Ascending aorta (tissue), 2 donors: Measurements from ENCODE around the gene SCN1A. TPM values are rescaled to one million over a fixed set of nuclear protein-coding genes. Genes with fewer than 3 reads are reported as not detected.

ENCODE experiments used
- DNase-seq, 2 donors: peaks; one replicate each; pipeline ENCODE4 v3.0.0-alpha.2; 2019; ENCODE audit warnings: low spot score in 2 of 2
- H3K27ac ChIP-seq, 2 donors: fragments of 200-600 bp; sonication (generic); one replicate each; pipeline ENCODE4 v1.5.1; 2016 to 2017; ENCODE audit warnings: mild to moderate bottlenecking in 1 of 2
- H3K27me3 ChIP-seq: fragments of 200-600 bp; sonication (generic); one replicate; pipeline ENCODE4 v1.5.1; 2017
- H3K36me3 ChIP-seq, 2 donors: fragments of 200-600 bp; sonication (generic); one replicate each; pipeline ENCODE4 v1.5.1; 2016
- H3K4me1 ChIP-seq, 2 donors: fragments of 200-600 bp; sonication (generic); one replicate each; pipeline ENCODE4 v1.5.1; 2016 to 2017; ENCODE audit warnings: mild to moderate bottlenecking in 1 of 2
- H3K4me3 ChIP-seq, 2 donors: fragments of 200-600 bp; sonication (generic); one replicate each; pipeline ENCODE4 v1.5.1; 2016 to 2017; ENCODE audit warnings: mild to moderate bottlenecking in 1 of 2
- H3K9me3 ChIP-seq, 2 donors: fragments of 200-600 bp; sonication (generic); one replicate each; pipeline ENCODE4 v1.5.1; 2016
- CTCF ChIP-seq, 3 experiments: fragments of 200-600 bp in 2 of 3; fragments of 450-650 bp in 1 of 3; sonication (generic) in 2 of 3; IDR thresholded peaks; one replicate each; pipeline ENCODE4 v1.5.1; 2016 to 2019; ENCODE audit warnings: antibody characterized with exemption in 3 of 3, mild to moderate bottlenecking in 1 of 3, moderate library complexity in 1 of 3
- intact Hi-C: fragments of 100-400 bp; cut with DNase I; formaldehyde crosslinking; loops from one replicate; pipeline ENCODE4 v1.15.1; 2023
- total RNA-seq: library from RNA; depleted of rRNA; stranded (reverse); fragments of >200 nt; gene quantifications from one replicate; pipeline ENCODE4 v1.1.0, GENCODE V29; 2016

SCN1A gene
- total RNA-seq, 1 donor from 2014 or later = not detected

- intact Hi-C loops = no loop called here
- H3K9me3 ChIP-seq = no peaks in the 10 kb centered on the region
- no peaks in the 10 kb centered on the region for H3K4me1 ChIP-seq
- H3K36me3 ChIP-seq = no peaks in the 10 kb centered on the region
- H3K4me3 ChIP-seq = no peak overlapping the region
- DNase-seq = no peak
- H3K27ac ChIP-seq = no peak overlapping the region
- no peak for TF ChIP-seq CTCF (IDR thresholded peaks at IDR 0.05)
- no peaks in the 10 kb centered on the region for H3K27me3 ChIP-seq
Observed at GRCh38 chr2:165970663-165971062, 157.2 kb downstream of the SCN1A start.

- Histone ChIP-seq H3K9me3 (no peaks in the 10 kb centered on the region), H3K27ac (no peak overlapping the region), H3K27me3 (no peaks in the 10 kb centered on the region), H3K4me3 (no peak overlapping the region), H3K4me1 (no peaks in the 10 kb centered on the region), H3K36me3 (no peaks in the 10 kb centered on the region)
- no peak for DNase-seq
- TF ChIP-seq CTCF (IDR thresholded peaks at IDR 0.05) = no peak
- intact Hi-C loops = no loop called here
Observed at GRCh38 chr2:165969227-165969626, 158.6 kb downstream of the SCN1A start.

GRCh38 chr2:165967746-165968145, 160.1 kb downstream of the SCN1A start:
- Histone ChIP-seq H3K27ac (no peak overlapping the region), H3K27me3 (no peaks in the 10 kb centered on the region), H3K36me3 (no peaks in the 10 kb centered on the region), H3K4me3 (no peak overlapping the region), H3K9me3 (no peaks in the 10 kb centered on the region), H3K4me1 (no peaks in the 10 kb centered on the region)
- intact Hi-C loops = no loop called here
- DNase-seq = no peak
- no peak for TF ChIP-seq CTCF (IDR thresholded peaks at IDR 0.05)

DNA sequence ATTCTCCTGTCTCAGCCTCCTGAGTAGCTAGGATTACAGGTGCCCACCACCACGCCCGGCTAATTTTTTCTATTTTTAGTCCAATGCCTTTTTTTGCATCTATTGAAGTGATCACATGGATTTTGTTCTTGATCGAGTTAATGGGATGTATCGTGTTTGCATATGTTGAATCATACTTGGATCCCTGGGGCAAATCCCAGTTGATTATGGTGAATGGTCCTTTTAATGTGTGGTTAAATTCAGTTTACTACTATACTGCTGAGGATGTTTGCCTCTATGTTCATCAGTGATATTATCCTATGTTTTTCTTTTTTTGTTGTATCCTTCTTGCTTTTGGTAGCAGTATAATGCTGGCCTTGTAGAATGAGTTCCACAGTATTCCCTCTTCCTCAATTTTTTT, 166.0 kb downstream of the SCN1A start:
- no peaks in the 10 kb centered on the region for H3K9me3 ChIP-seq
- no peaks in the 10 kb centered on the region for H3K27me3 ChIP-seq
- no peak overlapping the region for H3K27ac ChIP-seq
- TF ChIP-seq CTCF (IDR thresholded peaks at IDR 0.05) = no peak
- H3K4me1 ChIP-seq = no peaks in the 10 kb centered on the region
- intact Hi-C loops = no loop called here
- H3K36me3 ChIP-seq = no peaks in the 10 kb centered on the region
- no peak for DNase-seq
- no peak overlapping the region for H3K4me3 ChIP-seq

DNA sequence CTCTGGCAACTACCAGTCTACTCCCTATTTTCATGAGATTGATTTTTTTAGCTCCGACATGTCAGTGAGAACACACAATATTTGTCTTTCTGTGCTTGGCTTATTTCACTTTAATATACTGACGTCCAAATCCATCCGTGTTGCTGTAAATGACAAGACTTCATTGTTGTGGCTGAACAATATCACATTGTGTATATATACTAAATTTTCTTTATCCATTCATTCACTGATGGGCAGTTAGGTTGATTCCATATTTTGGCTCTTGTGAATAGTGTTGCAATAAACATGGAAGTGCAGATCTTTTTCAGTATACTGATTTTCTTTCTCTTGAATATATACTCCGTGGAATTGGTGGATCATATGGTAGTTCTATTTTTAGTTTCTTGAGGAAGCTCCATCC, 168.4 kb downstream of the SCN1A start:
- H3K4me1 ChIP-seq = peaks cover 0 to 5% of the 10 kb centered on the region in 2 donors
- intact Hi-C loops = loop anchor here (5.0 kb wide), 1 partner anchor 418 kb away; the partner anchor contains the start of gene SCN9A
- H3K27ac ChIP-seq = no peak overlapping the region
- no peak for TF ChIP-seq CTCF (IDR thresholded peaks at IDR 0.05)
- no peak for DNase-seq
- no peak overlapping the region for H3K4me3 ChIP-seq
- no peaks in the 10 kb centered on the region for H3K36me3 ChIP-seq
- no peaks in the 10 kb centered on the region for H3K27me3 ChIP-seq
- H3K9me3 ChIP-seq = no peaks in the 10 kb centered on the region
